H1 (cell line): Measurements from ENCODE around the gene NUP98. TPM values are rescaled to one million over a fixed set of nuclear protein-coding genes. Genes with fewer than 3 reads are reported as not detected.

Experiments used
- CTCF ChIA-PET: fragments of 300-600 bp; sonication (Branson Sonifier 250); formaldehyde crosslinking; loops from one replicate; lab custom pipeline; 2021; ENCODE audit not compliant: partially characterized antibody; lab: Charles Lee
- POLR2A ChIA-PET: fragments of 300-600 bp; sonication (Branson Sonifier 250); formaldehyde crosslinking; loops from one replicate; lab custom pipeline; 2021; ENCODE audit warnings: inconsistent platforms; ENCODE audit not compliant: partially characterized antibody; lab: Charles Lee
- DNase-seq, 2 experiments: peaks; one replicate each; pipeline versions ENCODE4 v3.0.0 to v3.0.0-alpha.2; 2010 to 2022; ENCODE audit warnings: low spot score in 2 of 2, low read depth in 1 of 2, mixed read lengths in 1 of 2
- FAIRE-seq: peaks from 2 replicates; lab custom pipeline; 2011; peaks lifted over from hg19 to GRCh38; lab: Jason Lieb, UNC
- H2AFZ ChIP-seq: 2 replicates; pipeline ENCODE4 v1.8.1; 2012; ENCODE audit warnings: low read length, inconsistent platforms
- H2AK5ac ChIP-seq: 2 replicates; pipeline ENCODE4 v1.6.1; 2013; ENCODE audit warnings: low read depth, low read length
- H2BK120ac ChIP-seq: replicated peaks from 2 replicates; pipeline ENCODE3; 2013; ENCODE audit warnings: low read depth, low read length, inconsistent platforms
- H2BK12ac ChIP-seq: 2 replicates; pipeline ENCODE4 v1.6.1; 2013; ENCODE audit warnings: low read depth, low read length
- H2BK15ac ChIP-seq: 2 replicates; pipeline ENCODE4 v1.6.1; 2013; ENCODE audit warnings: low read length
- H2BK20ac ChIP-seq: 2 replicates; pipeline ENCODE4 v1.6.1; 2013; ENCODE audit warnings: low read length
- H2BK5ac ChIP-seq: 2 replicates; pipeline ENCODE4 v1.6.1; 2013; ENCODE audit warnings: low read depth, low read length
- H3K14ac ChIP-seq: 2 replicates; pipeline ENCODE4 v1.6.1; 2013; ENCODE audit warnings: inconsistent platforms; ENCODE audit not compliant: insufficient read length
- H3K18ac ChIP-seq: 2 replicates; pipeline ENCODE4 v1.6.1; 2013; ENCODE audit warnings: low read length; ENCODE audit errors: extremely low read depth
- H3K23ac ChIP-seq: 2 replicates; pipeline ENCODE4 v1.6.1; 2013; ENCODE audit warnings: inconsistent platforms; ENCODE audit not compliant: insufficient read length
- H3K23me2 ChIP-seq: 2 replicates; pipeline ENCODE4 v1.6.1; 2013; ENCODE audit warnings: low read depth, low read length
- H3K27ac ChIP-seq: 2 replicates; pipeline ENCODE4 v1.6.1; 2011; ENCODE audit warnings: low read depth, low read length, inconsistent platforms
- H3K27me3 ChIP-seq, 4 experiments: replicated peaks in 1 of 4; 1 replicate in 1 of 4; 2 replicates in 3 of 4; pipeline versions ENCODE4 v1.6.1 to v1.8.1; 2011 to 2013; ENCODE audit warnings: low read length in 3 of 4, mild to moderate bottlenecking in 3 of 4, inconsistent platforms in 2 of 4, mixed read lengths in 2 of 4, moderate library complexity in 1 of 4; ENCODE audit not compliant: control insufficient read depth in 3 of 4, insufficient read depth in 3 of 4; ENCODE audit errors: extremely low read depth in 1 of 4
- H3K36me3 ChIP-seq, 4 experiments: 2 replicates each; pipeline versions ENCODE4 v1.6.1 to v1.8.1; 2011 to 2013; ENCODE audit warnings: mild to moderate bottlenecking in 4 of 4, low read length in 3 of 4, moderate library complexity in 2 of 4, control low read depth in 1 of 4, inconsistent platforms in 1 of 4; ENCODE audit not compliant: insufficient read depth in 4 of 4, control insufficient read depth in 2 of 4
- H3K4ac ChIP-seq: replicated peaks from 2 replicates; pipeline ENCODE3; 2013; ENCODE audit warnings: low read length, low read depth, mixed read lengths, inconsistent platforms; ENCODE audit not compliant: insufficient read length
- H3K4me1 ChIP-seq, 4 experiments: replicated peaks in 1 of 4; 1 replicate in 1 of 4; 2 replicates in 3 of 4; pipeline versions ENCODE4 v1.6.1 to v1.8.1; 2011 to 2013; ENCODE audit warnings: low read length in 3 of 4, inconsistent platforms in 2 of 4, mixed read lengths in 1 of 4; ENCODE audit not compliant: insufficient read depth in 4 of 4, control insufficient read depth in 3 of 4
- H3K4me2 ChIP-seq, 2 experiments: 2 replicates each; pipeline versions ENCODE4 v1.6.1 to v1.8.1; 2011 to 2013; ENCODE audit warnings: low read depth in 2 of 2, low read length in 2 of 2, control low read depth in 1 of 2, inconsistent platforms in 1 of 2, mild to moderate bottlenecking in 1 of 2; ENCODE audit not compliant: insufficient read depth in 1 of 2
- H3K4me3 ChIP-seq, 4 experiments: fragments of 200-600, 300-600 bp in 1 of 4; sonication (generic), shearing (Covaris generic), sonication (Bioruptor Twin) in 1 of 4; 2 replicates each; pipeline versions ENCODE4 v1.5.1 to v1.8.1; 2011 to 2016; ENCODE audit warnings: low read length in 4 of 4, low read depth in 3 of 4, control low read depth in 2 of 4, inconsistent platforms in 2 of 4, mild to moderate bottlenecking in 2 of 4, mixed read lengths in 1 of 4, moderate library complexity in 1 of 4; ENCODE audit not compliant: insufficient read depth in 2 of 4; ENCODE audit errors: extremely low read depth in 1 of 4
- H3K56ac ChIP-seq: replicated peaks from 2 replicates; pipeline ENCODE3; 2013; ENCODE audit warnings: low read depth, mild to moderate bottlenecking, mixed read lengths, low read length, inconsistent platforms; ENCODE audit not compliant: insufficient read length
- H3K79me1 ChIP-seq: 2 replicates; pipeline ENCODE4 v1.6.1; 2013; ENCODE audit warnings: low read depth, low read length, control low read depth
- H3K79me2 ChIP-seq, 2 experiments: 2 replicates each; pipeline versions ENCODE4 v1.6.1 to v1.8.1; 2012 to 2013; ENCODE audit warnings: low read length in 2 of 2, mild to moderate bottlenecking in 2 of 2, inconsistent platforms in 1 of 2; ENCODE audit not compliant: insufficient read depth in 2 of 2, control insufficient read depth in 1 of 2
- H3K9ac ChIP-seq, 4 experiments: replicated peaks in 1 of 4; 1 replicate in 1 of 4; 2 replicates in 3 of 4; pipeline versions ENCODE4 v1.6.1 to v1.8.1; 2011 to 2013; ENCODE audit warnings: low read depth in 3 of 4, low read length in 3 of 4, control low read depth in 2 of 4, mild to moderate bottlenecking in 2 of 4, moderate library complexity in 2 of 4, inconsistent platforms in 1 of 4; ENCODE audit errors: extremely low read depth in 1 of 4
- H3K9me3 ChIP-seq, 2 experiments: 2 replicates each; pipeline versions ENCODE4 v1.6.1 to v1.8.1; 2012 to 2013; ENCODE audit warnings: mild to moderate bottlenecking in 2 of 2, moderate library complexity in 2 of 2, control low read depth in 1 of 2, inconsistent platforms in 1 of 2, low read depth in 1 of 2, low read length in 1 of 2, mixed read lengths in 1 of 2; ENCODE audit not compliant: insufficient read depth in 2 of 2
- H4K20me1 ChIP-seq, 2 experiments: replicated peaks in 1 of 2; 2 replicates each; pipeline versions ENCODE3 to v1.8.1; 2011 to 2013; ENCODE audit warnings: inconsistent platforms in 2 of 2, low read length in 2 of 2, mild to moderate bottlenecking in 1 of 2; ENCODE audit not compliant: insufficient read depth in 2 of 2, control insufficient read depth in 1 of 2
- H4K5ac ChIP-seq: 2 replicates; pipeline ENCODE4 v1.6.1; 2013; ENCODE audit warnings: low read length, low read depth, mixed read lengths, inconsistent platforms; ENCODE audit not compliant: insufficient read length
- H4K8ac ChIP-seq: 2 replicates; pipeline ENCODE4 v1.8.0; 2013; ENCODE audit warnings: mild to moderate bottlenecking, moderate library complexity, low read length, inconsistent platforms; ENCODE audit not compliant: insufficient read depth; ENCODE audit errors: extremely low read depth
- H4K91ac ChIP-seq: replicated peaks from 2 replicates; pipeline ENCODE3; 2013; ENCODE audit warnings: low read length, mixed read lengths, inconsistent platforms; ENCODE audit not compliant: insufficient read length
- CHD2 ChIP-seq: IDR thresholded peaks from 2 replicates; pipeline ENCODE4 v1.6.1; 2012; ENCODE audit warnings: low read length, improper control_type of control experiment
- PHF8 ChIP-seq: fragments of 200-600 bp; sonication (generic); conservative IDR thresholded peaks from 2 replicates; pipeline ENCODE4 v1.7.1; 2012; ENCODE audit warnings: low read depth, mild to moderate bottlenecking, inconsistent platforms, low read length, moderate library complexity
- SRF ChIP-seq: IDR thresholded peaks from 2 replicates; pipeline ENCODE4 v1.6.1; 2011; ENCODE audit warnings: mild to moderate bottlenecking, low read depth, low read length, moderate library complexity
- WGBS, 2 experiments: shearing (Covaris generic) in 1 of 2; methylation state at CpG; one replicate each; pipeline versions ENCODE4 v1.1.6 to v1.1.7; 2013 to 2015; ENCODE audit warnings: low lambda C conversion rate in 2 of 2, mixed read lengths in 2 of 2, inconsistent platforms in 1 of 2, low coverage in 1 of 2, missing lambda C conversion rate in 1 of 2; ENCODE audit not compliant: insufficient replicate concordance in 2 of 2, insufficient coverage in 1 of 2, insufficient read length in 1 of 2; ENCODE audit errors: extremely low coverage in 1 of 2, missing lambda C conversion rate in 1 of 2; 5-methylcytosine and 5-hydroxymethylcytosine counted together
- polyA plus RNA-seq, 7 experiments: library from polyadenylated mRNA; depleted of rRNA in 3 of 7; stranded (reverse) in 5 of 7; unstranded in 2 of 7; fragments of >200 nt in 5 of 7; fragments of 200-250 nt in 2 of 7; gene quantifications; 1 replicate in 5 of 7; 2 replicates in 1 of 7; 4 replicates in 1 of 7; pipeline versions ENCODE4 v1.2.1 to v1.2.3, GENCODE V29; 2011 to 2013; ENCODE audit warnings: missing spikeins in 2 of 7, mixed read lengths in 2 of 7
- total RNA-seq: library from RNA; stranded (reverse); fragmentation: NEBNext Ultra II Directional; extraction: Animal tissue kit (Norgen Biotek cat#: 25700); gene quantifications from 2 replicates; pipeline ENCODE4 v1.2.1, GENCODE V29; 2021

Gene NUP98
- total and polyA plus RNA-seq, 2 of the 8 experiments (the other 6 are each of a cell fraction or from before 2014, with no cell fraction given): 98.6 to 261 TPM

DNA sequence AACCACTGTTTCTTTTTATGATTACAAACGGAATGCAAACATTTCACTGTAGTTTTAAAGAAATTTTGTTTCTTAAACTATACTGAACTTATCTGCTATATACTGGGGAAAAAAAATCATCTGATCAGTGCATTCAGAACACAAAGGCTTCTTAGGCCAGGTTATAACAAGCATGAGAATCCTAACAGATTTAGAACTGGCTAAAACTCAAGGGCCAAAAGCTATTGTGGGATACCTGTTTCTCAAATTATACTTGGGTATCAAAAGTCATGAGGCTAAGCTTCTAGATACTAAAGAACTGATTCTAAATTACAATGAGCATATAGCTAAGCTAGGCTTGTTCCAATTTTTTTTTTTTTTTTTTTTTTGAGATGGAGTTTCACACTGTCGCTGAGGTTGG, 96.4 kb downstream of the NUP98 start:
- no peak overlapping the region for H2BK12ac ChIP-seq
- no peak overlapping the region for H3K4me3 ChIP-seq
- TF ChIP-seq SRF: no peak
- no peak for TF ChIP-seq CHD2
- TF ChIP-seq PHF8: no peak
- FAIRE-seq: no peak
- no peak overlapping the region for H3K18ac ChIP-seq
- no peaks in the 10 kb centered on the region for H3K79me1 ChIP-seq
- no peak overlapping the region for H2BK120ac ChIP-seq
- no peak overlapping the region for H2AFZ ChIP-seq
- no peak overlapping the region for H2BK20ac ChIP-seq
- no peaks in the 10 kb centered on the region for H3K79me2 ChIP-seq
- H3K27ac ChIP-seq: no peak overlapping the region
- no peak overlapping the region for H2BK5ac ChIP-seq
- DNase-seq: no peak
- no peak overlapping the region for H3K4me2 ChIP-seq
- no peak overlapping the region for H2BK15ac ChIP-seq
- no peak overlapping the region for H2AK5ac ChIP-seq
- H4K5ac ChIP-seq: no peak overlapping the region
- H4K91ac ChIP-seq: no peak overlapping the region
- 88% methylated on average over 2 of the region's 2 CpGs; no CpG with 5 or more reads in 1 of the 2 experiments for WGBS, 2 experiments
- H3K4me1 ChIP-seq: no peaks in the 10 kb centered on the region
- no peak overlapping the region for H3K4ac ChIP-seq
- ChIA-PET CTCF (interaction anchor here (0.8 kb wide), 1 partner anchor 10 kb away, joined by 5 read pairs; no protein-coding TSS in a partner anchor), POLR2A (no interaction called here)
- peaks cover 39 to 94% (median 70%) of the 10 kb centered on the region in 4 experiments for H3K36me3 ChIP-seq
- H4K8ac ChIP-seq: no peak overlapping the region
- H3K56ac ChIP-seq: no peak overlapping the region
- H3K23ac ChIP-seq: no peak overlapping the region
- H3K27me3 ChIP-seq: no peaks in the 10 kb centered on the region
- H3K14ac ChIP-seq: no peak overlapping the region
- no peaks in the 10 kb centered on the region for H4K20me1 ChIP-seq
- no peaks in the 10 kb centered on the region; the same call in 1 of the 2 replicates for H3K23me2 ChIP-seq
- no peaks in the 10 kb centered on the region for H3K9me3 ChIP-seq
- H3K9ac ChIP-seq: no peak overlapping the region
